HG02571 (cell line): ENCODE measurements around the gene SUGCT.

Experiments
- ATAC-seq: cut with Tn5 transposase; IDR thresholded peaks from one replicate; pipeline ENCODE4 v1.9.1; 2021; ENCODE audit warnings: mild to moderate bottlenecking, moderate library complexity; ENCODE audit not compliant: unreplicated experiment

The SUGCT gene

GRCh38 chr7:40507166-40507565, 372.4 kb downstream of the SUGCT start:
- no peak for ATAC-seq

- ATAC-seq = no peak
These were observed 374.6 kb downstream of the SUGCT start for GRCh38 chr7:40509287-40509996.

GRCh38 chr7:40516376-40516775, 381.6 kb downstream of the SUGCT start:
- no peak for ATAC-seq

- ATAC-seq = no peak
These were observed 384.2 kb downstream of the SUGCT start for GRCh38 chr7:40519009-40519408.

- ATAC-seq = no peak
These were observed 386.4 kb downstream of the SUGCT start for GRCh38 chr7:40520986-40521738.

- no peak for ATAC-seq
These were observed 391.0 kb downstream of the SUGCT start for GRCh38 chr7:40525764-40526163.

- ATAC-seq = no peak
These were observed 392.3 kb downstream of the SUGCT start for GRCh38 chr7:40526951-40527715.

- ATAC-seq = no peak
These were observed 392.9 kb downstream of the SUGCT start for GRCh38 chr7:40527723-40528122.

- no peak for ATAC-seq
These were observed 395.5 kb downstream of the SUGCT start for GRCh38 chr7:40530292-40530691.

GRCh38 chr7:40531956-40532355, 397.2 kb downstream of the SUGCT start:
- ATAC-seq = no peak

- ATAC-seq = no peak
These were observed 400.9 kb downstream of the SUGCT start for GRCh38 chr7:40535678-40536077.

GRCh38 chr7:40536421-40536820, 401.6 kb downstream of the SUGCT start:
- no peak for ATAC-seq

- no peak for ATAC-seq
These were observed 403.5 kb downstream of the SUGCT start for GRCh38 chr7:40538281-40538680.

- ATAC-seq = no peak
These were observed 406.5 kb downstream of the SUGCT start for GRCh38 chr7:40541336-40541735.

- no peak for ATAC-seq
These were observed 408.4 kb downstream of the SUGCT start for GRCh38 chr7:40542982-40543741.

GRCh38 chr7:40544221-40544723, 409.5 kb downstream of the SUGCT start:
- ATAC-seq = no peak

- no peak for ATAC-seq
These were observed 410.1 kb downstream of the SUGCT start for GRCh38 chr7:40544871-40545303.

- ATAC-seq = no peak
These were observed 410.9 kb downstream of the SUGCT start for GRCh38 chr7:40545739-40546138.

GRCh38 chr7:40546616-40547501, 412.1 kb downstream of the SUGCT start:
- ATAC-seq = no peak
